Measurements from ENCODE around the gene NYAP1.
"Not testable (repeated sequence)": the region's sequence is repeated elsewhere in the genome, so short reads cannot be mapped to it uniquely, and the experiment has no call there.

The NYAP1 gene

DNA sequence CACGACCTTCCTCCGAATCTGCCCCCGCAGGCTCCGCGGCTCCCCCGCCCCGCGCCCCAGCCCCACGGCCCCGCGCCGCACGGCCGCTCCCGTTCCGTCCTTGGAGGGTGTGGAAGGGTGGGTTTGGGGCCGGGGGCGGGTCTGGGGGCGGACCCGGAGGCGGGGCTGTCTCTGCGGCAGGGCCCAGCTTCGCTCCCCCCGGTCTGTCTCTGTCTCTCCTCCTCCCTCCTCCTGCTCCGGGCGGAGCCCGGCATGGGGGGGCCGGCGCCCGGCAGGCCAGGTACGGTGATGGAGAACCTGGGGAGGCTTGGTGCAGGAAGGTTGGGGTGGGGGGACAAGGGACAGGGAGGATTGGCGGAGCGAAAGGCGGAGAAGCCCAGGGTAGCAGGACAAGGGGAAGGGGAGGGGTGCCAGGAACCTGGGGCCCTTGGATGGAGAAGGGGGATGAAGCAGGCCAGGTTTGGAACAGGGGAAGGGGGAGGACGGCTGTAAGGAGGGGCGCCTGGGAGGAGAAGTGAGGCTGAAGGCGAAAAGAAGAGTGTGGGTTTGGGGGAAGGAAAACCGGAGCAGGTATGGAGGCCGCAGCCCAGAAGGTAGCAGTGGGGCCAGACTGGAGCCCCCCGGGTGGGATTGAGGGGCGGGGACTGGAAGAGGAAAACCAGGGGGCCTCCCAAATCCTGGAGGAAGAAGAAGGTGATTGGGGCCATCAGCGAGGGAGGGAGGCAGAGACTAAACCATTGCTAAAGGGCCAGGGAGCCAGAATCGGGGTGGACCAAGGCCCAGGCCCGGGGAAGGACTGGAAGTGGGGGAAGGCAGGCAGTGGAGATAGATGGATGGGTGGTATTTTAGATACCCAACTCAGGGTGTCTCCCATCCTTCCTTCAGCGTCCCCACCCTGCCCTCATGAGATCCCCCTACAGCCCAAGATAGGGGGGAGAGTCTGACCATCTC is at the start of gene NYAP1:
TSS of gene NYAP1 (plus strand) at position 206 of the 951 bp plus-strand sequence. CDS start 1,385 bp downstream, outside the sequence.
- DNase-seq: peak; percentile 87

DNA sequence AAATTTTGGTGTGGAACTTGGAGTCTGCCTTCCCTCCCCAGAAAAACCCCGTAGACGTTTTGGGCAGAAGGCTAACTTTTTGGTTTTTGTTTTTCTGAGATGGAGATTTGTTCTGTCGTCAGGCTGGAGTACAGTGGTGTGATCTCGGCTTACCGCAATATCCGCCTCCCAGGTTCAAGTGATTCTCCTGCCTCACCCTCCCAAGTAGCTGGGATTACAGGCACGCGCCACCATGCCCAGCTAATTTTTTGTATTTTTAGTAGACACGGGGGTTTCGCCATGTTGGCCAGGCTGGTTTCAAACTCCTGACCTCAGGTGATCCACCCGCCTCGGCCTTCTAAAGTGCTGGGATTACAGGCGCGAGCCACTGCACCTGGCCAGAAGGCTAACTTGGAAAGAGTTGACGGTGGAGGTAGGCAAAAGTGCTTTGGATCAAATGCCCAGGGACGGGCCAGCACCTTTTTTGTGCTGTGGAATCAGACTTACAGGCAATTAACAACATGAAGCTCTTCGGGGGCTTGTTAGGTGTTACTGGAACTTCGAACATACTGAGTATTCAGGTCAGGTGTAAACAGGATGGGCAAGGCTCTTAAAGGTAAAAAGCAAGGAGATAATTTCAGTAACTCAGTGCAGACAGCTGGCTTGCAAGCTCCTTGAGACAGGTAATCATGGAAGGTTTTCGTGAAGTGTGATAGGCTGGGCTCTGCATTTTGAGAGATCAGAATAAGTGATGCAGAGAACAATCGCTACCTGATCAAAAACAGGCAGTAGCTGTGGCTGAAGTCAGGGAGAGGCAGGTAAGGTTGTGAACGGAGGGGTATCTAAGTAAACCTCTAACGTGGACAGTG is 49.2 kb upstream of the NYAP1 start:
- DNase-seq: no peak

DNA sequence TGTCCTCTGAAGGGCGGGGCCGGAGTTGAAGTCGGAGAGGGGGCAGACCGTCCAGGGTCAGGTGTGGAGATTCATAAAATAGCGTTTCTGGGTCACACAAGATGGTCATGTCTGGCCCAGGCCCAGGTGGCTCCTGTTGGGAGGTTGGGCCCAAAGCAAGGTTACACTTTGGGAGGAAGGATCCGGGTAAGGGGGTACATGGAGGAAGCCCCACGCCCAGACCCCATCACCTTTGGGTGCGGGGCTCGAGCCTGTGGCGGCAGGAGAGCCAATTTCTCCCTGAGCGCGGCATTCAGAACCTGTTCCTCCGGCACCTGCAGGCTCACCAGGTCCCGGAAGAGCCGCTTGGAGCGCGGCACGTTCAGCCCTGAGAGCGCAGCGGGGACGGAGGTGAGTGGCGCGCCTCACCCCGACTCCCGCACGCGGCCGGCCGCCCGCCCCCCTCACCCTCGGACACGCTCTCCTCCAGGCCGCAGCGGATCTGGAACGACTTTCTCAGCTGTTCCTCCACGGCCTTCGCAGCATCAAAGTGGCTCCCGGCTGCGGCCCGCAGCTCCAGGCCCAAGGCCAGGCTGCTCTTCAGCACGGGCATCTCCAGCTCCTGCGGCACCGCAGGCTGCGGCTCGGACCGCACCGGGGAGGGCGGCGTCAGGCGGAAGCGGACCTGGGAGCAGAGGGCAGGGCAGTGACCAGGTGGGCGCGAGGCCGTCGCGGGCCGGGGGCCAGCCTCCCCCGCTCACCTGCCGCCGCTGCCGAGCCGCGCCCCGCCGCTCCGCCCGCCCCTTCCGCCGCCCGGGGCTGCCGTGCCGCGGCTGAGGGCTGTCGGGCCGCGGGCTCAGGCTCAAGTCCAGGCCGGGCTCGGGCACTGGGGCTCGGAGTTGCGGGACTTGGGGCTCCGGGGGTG is 48.1 kb upstream of the NYAP1 start:
- DNase-seq: peak; percentile 70

DNA sequence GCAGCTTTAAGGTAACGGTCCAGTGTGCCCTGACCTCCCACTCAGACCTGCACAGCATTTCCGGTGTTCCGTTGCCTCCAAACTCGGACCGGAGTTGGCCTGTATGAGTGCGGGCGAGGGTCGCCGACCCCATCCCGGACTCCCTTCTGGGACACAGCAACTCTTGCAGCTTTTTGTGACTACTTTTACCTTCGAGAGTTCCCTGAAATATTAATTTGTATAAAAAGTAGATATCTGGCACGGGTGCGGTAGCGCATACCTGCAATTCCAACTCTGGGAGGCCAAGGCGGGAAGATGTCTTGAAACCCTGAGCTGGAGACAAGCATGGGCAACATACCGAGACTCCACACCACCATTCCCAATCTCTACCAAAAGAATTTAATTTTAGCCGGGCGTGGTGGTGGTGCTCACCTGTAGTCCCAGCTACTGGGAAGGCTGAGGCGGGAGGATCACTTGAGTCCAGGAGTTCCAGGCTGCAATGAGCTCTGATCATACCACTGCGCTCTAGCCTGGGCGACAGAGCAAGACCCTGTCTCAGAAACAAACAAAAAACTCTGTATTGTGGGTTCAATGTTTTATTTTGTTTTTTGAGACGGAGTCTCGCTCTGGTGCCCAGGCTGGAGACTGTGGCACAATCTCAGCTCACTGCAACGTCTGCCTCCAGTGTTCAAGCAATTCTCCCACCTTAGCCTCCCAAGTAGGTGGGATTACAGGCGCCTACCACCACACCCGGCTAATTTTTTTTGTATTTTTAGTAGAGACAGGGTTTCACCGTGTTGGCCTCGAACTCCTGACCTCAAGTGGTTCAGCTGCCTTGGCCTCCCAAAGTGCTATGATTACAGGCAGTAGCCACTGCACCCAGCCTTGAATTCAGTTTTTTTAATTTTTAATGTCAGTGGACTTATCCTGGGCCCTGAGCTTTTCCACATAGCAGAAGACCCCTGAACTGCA is 46.3 kb upstream of the NYAP1 start:
- DNase-seq: no peak

DNA sequence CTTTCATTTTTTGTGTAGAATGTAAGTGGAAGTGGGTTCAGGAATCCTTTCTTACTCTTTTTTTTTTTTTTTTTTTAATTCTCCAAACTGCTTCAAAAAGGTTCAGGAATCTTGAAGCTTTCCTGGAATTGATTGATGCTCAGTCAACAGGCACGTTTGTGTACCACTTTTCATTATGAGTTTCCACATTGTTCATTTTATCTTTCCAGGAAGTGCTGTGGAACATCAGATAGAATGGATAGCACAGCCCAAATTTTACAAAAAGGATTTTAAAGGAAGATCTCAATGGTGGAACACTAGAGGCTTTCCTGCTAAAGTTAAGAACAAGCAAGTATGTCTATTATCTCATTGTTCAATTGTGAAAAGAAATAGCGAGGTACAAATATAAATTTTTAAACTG is 45.6 kb upstream of the NYAP1 start:
- no peak for DNase-seq

DNA sequence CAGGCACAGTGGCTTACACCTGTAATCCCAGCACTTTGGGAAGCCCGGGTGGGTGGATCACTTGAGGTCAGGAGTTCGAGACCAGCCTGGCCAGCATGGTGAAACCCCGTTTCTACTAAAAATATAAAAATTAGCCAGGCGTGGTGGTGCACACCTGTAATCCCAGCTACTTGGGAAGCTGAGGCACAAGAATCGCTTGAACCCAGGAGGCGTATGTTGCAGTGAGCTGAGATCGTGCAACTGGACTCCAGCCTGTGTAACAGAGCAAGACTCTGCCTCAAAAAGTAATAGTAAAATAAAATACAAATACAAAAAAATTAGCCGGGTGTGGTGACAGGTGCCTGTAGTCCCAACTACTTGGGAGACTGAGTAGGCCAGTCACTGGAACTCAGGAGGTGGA is 45.0 kb upstream of the NYAP1 start:
- not testable (repeated sequence) for DNase-seq

DNA sequence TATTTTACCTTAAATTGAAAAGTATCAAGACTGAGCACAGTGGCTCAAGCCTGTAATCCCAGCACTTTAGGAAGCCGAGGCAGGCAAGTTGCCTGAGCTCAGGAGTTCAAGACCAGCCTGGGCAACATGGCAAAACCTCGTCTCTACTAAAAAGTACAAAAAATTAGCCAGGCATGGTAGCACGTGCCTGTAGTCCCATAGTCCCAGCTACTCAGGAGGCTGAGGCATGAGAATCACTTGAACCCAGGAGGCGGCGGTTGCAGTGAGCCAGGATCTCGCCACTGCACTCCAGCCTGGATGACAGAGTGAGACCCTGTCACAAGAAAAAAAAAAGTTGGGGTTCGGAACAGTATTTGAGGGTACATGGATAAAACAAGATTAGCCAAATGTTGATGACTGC is 44.5 kb upstream of the NYAP1 start:
- DNase-seq: not testable (repeated sequence)

DNA sequence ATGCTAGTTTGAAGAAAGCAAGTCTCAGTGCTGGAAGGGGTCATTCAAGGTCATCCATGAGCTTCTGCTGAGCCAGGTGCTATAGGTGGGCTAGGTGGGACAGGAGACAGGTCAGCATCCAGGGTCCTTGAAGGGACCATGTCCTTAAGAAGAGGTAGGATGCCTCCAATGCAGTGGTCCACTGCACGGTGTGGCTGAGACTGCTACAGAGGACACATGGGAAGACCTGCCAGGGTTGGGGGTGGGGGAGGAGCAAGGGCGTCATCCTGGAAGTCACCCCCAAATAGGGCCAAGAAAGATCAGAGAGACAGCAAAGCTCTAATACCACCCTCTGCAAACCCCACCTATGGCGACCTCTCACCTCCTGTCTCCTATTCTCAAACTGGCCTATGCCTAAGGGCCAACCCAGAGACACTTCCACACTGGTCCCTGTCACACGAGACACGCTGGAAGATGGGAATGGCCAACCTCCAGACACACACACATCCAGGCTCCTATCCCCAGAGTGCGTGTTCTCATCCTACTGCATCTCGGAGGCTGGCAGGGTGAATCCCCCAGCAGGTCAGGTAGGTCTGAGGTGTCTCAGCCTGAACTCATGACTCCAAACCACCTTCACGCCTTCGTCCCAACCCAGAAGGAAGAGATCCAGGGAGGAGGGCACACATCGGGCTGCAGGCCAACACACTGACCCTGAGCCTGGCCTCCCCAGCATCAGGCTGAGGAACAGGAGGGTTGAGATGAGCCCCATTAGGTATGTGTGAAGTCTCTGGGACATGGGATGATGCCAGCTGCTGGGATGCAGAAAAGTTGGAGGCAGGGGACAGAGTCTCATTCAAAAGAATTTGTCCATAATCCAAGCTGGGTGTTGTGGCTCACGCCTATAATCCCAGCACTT is 41.8 kb upstream of the NYAP1 start:
- DNase-seq: no peak

DNA sequence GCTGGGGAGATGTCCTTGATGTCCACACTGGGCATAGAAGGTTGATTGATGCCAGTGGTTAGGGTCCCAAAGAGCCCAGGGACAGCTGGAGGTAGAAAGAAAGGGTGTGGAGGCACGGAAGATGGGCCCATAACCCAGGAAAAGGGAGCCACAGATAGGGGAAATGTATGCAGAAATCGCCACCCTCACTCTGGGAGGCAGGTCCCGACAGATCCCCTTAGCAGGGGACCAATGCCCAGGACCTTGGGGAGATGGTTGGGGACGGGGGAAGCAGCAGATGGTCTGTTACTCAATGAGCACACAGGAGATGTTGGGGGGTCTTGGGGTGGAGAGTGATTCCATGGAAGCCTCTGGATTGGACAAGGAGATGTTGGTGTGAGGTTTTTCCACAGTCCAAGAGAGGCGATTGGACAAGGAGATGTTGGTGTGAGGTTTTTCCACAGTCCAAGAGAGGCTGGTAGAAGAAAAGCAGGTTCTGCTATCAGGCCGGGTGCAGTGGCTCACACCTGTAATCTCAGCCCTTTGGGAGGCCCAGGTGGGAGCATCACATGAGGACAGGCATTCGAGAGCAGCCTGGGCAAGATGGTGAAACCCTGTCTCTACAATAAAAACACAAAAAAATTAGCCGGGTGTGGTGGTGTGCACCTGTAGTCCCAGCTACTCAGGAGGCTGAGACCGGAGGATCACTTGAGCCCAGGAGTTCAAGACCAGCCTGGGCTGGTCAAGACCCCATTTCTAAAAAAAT is 40.5 kb upstream of the NYAP1 start:
- DNase-seq: no peak

DNA sequence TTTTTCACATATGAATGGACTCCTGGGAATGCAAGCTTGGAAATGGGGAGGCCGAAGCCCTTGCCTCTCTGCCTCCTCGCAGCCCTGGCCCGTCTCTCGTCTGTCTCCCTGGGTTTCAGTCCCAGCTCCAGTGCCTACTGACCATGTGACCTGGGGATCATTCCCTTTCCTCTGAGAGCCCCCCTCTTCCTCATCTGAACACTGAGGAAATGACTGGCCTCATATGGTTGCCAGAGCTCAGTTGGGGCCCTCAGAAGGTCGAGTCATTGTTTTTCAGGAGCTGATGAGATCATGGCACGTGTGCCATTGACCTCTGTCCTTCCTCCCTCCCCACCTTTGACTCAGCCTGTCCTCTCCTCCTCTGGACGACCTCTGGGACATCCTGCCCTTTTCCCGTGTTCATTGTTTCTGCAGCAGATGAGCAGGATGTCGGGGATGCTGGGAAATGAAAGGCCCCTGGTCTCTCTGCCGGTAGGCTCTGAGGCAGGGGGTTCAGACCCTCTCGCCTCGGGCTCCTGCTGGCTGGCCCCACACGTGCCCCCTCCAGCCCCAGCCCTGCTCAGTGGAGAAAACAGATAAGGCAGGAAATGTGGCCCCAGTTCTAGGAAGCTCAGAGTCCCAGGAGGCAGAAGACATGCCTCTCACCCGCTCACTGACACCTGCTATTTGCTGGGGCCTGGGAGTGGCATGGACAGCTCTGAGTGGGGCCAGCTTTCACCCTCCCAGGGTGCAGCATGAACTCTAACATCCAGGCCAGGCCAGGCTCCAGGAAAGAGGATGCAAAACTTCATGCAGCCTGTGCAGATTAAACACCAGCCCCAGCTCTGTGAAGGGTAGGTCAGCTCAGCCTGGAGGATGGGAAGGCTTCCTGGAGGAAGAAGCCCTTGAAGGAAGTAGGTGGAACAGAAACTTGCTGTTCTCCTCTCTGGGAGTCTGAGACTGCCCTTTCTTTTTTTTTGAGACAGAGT is 39.1 kb upstream of the NYAP1 start:
- no peak for DNase-seq

DNA sequence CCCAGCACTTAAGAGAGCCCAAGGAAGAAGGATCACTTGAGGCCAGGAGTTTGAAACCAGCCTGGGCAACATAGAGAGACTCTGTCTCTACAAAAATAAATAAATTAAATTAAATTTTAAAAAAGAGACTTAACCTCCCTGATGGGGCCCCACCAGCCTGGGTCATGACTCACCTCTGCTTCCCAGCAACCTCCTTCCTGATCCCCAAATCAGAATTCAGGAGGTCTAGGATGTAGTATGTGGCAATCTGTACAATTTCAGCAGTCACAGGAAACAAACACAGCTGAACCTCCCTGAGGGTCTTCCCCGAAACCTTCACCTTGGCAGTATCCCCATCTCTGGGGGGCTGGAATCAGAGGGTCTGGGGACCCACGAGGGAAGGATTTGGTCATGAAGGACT is 37.7 kb upstream of the NYAP1 start:
- DNase-seq: no peak

DNA sequence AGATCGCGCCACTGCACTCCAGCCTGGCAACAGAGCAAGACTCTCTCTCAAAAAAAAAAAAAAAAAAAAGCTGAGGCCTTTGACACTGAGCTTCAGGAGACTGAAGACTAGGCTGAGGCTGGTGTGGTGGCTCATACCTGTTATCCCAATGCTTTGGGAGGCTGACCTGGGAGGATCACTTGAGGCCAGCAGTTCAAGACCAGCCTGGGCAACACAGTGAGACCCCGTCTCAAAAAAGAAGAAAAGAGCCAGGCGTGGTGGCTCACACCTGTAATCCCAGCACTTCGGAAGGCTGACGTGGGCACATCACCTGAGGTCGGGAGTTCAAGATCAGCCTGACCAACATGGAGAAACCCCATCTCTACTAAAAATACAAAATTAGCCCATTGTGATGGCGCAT is 36.4 kb upstream of the NYAP1 start:
- DNase-seq: not testable (repeated sequence)

DNA sequence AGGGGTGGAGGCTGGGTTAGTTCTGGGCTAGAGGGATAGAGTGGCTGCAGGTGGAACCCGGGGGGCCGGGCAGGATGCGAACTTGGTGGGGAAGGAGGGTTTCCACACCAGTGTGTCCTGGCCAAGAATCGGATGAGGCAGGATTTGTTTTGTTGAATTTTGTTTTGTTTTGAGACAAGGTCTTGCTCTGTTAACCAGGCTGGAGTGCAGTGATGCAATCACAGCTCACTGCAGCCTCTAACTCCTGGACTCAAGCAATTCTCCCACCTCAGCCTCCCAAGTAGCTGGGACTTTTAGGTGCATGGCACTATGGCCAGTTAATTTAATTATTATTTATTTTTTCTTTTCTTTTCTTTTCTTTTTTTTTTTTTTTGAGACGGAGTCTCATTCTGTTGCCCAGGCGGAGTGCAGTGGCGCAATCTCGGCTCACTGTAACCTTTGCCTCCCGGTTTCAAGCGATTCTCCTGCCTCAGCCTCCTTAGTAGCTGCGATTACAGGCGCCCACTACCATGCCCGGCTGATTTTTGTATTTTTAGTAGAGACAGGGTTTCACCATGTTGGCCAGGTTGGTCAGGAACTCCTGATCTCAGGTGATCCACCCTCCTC is 34.4 kb upstream of the NYAP1 start:
- DNase-seq: no peak

DNA sequence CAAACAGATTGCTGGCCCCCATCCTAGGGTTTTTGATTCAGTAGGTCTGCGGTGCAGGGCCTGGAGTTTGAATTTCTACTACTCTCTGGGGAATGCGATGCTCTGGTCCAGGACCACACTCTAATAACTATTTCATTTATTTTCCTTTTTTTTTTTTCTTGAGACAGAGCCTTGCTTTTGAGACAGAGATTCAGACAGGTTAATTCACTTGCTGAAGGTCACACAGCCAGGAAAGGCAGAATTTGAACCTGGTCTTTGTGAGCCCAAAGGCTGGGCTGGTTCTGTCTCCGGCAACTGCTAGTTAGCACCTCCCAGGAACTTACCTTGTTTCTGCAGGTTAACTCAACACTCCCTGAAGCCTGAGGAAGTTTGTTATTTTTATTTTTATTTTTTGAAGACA is 31.2 kb upstream of the NYAP1 start:
- DNase-seq: no peak

DNA sequence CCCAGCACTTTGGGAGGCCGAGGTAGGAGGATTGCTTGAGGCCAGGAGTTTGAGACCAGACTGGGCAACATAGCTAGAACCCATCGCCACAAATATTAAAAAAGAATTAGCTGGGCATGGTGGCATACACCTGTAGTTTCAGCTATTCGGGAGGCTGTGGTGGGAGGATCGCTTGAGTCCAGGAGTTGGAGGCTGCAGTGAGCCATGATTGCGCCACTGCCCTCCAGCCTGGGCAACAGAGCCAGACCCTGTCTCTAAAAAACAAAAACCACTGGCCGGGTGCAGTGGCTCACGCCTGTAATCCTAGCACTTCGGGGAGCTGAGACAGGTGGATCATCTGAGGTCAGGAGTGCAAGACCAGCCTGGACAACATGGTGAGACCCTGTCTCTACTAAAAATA is 29.9 kb upstream of the NYAP1 start:
- DNase-seq: not testable (repeated sequence)

DNA sequence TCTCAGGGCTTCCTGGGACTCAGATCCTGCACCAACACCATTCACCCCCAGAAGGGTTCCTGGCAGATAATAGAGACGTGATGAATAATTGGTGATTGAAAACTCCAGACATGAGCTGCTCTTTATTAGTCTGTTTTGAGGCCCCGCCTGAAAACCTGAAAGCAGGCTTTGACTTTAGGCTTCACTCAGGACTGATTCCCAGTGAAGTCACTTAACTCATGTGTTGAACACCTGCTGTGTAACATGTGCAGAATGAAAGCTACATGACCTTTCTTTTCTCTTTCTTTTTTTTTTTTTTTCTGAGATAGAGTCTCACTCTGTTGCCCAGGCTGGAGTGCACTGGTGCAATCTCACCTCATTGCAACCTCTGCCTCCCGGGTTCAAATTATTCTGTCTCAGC is 28.5 kb upstream of the NYAP1 start:
- no peak for DNase-seq

DNA sequence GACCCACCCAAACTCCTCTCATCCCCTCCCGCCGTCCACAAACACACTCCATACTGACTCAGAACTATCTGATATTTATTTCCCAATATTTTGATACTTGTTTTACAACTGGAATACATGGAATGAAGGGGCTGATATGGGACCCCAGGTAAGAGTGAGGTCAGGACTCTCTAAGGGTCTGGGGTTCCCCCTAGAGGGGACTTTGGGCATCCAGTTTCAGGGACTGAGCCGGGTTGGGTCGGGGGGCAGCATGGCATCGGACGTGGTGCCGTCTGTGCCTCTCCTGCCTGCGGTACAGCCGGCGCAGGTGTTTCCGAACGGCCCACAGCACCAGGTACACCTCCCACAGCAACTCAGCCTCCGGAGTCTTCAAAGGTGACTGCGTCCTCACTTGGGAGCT is 27.2 kb upstream of the NYAP1 start:
- no peak for DNase-seq

DNA sequence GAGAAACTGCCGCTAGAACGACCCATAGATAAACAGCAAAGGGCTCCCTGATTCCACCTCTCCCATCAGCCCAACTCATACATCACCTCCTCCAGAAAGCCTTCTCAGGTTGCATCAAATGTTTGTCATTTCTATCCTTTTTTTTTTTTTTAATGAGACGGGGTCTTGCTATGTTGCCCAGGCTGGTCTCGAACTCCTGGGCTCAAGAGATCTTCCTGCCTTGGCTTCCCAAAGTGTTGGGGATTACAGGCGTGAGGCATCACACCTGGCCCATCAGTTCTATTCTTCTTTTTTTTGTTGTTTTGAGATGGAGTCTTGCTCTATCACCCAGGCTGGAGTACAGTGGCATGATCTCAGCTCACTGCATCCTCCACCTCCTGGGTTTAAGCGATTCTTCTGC is 26.7 kb upstream of the NYAP1 start:
- no peak for DNase-seq
